ENCODE measurements around the gene FZD7. TPM values are rescaled to one million over a fixed set of nuclear protein-coding genes. Genes with fewer than 3 reads are reported as not detected.

FZD7 gene
- total RNA-seq, 4 donors from 2014 or later, result 10.1 to 23.6 (median 10.9) TPM

- no peak for DNase-seq
- no peak for TF ChIP-seq POLR2A (IDR thresholded peaks at IDR 0.05)
- TF ChIP-seq CTCF (IDR thresholded peaks at IDR 0.05), result no peak
- no peaks in the 10 kb centered on the region for H3K9me3 ChIP-seq
- no peaks in the 10 kb centered on the region for H3K36me3 ChIP-seq
- H3K4me1 ChIP-seq, result peaks cover 0 to 3% of the 10 kb centered on the region in 2 donors
- H3K4me3 ChIP-seq (replicated peaks in 1 of 3), result no peak overlapping the region
- no peaks in the 10 kb centered on the region for H3K27me3 ChIP-seq
- intact Hi-C loops (cut with DNase I), result no loop called here
- H3K27ac ChIP-seq, result no peak overlapping the region
These were observed 15.7 kb upstream of the FZD7 start for GRCh38 chr2:202017940-202018339.

DNA sequence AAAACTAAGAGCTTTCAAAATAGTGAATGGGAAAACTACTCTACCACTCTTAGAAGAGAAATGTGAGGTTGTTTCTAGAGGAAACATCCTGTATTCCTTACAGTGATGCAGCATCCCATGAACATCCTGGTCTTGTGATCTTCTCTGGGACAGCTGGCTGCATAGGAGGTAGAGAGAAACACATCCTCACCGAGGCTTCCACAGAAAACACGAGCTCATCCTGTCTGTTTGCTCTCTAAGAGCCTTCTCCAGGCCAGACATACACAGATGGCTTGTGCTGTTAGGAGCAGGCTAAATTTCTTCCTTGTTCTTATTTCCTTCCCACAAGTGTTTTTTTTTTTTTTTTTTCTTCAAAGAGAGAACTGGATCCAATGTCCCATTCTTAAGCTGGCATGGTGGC lies 14.7 kb upstream of the FZD7 start:
- H3K27ac ChIP-seq, result no peak overlapping the region
- TF ChIP-seq CTCF (IDR thresholded peaks at IDR 0.05), result no peak
- TF ChIP-seq POLR2A (IDR thresholded peaks at IDR 0.05), result no peak
- WGBS, 2 donors, result 48 to 54% methylated on average over 2 of the region's 2 CpGs

DNA sequence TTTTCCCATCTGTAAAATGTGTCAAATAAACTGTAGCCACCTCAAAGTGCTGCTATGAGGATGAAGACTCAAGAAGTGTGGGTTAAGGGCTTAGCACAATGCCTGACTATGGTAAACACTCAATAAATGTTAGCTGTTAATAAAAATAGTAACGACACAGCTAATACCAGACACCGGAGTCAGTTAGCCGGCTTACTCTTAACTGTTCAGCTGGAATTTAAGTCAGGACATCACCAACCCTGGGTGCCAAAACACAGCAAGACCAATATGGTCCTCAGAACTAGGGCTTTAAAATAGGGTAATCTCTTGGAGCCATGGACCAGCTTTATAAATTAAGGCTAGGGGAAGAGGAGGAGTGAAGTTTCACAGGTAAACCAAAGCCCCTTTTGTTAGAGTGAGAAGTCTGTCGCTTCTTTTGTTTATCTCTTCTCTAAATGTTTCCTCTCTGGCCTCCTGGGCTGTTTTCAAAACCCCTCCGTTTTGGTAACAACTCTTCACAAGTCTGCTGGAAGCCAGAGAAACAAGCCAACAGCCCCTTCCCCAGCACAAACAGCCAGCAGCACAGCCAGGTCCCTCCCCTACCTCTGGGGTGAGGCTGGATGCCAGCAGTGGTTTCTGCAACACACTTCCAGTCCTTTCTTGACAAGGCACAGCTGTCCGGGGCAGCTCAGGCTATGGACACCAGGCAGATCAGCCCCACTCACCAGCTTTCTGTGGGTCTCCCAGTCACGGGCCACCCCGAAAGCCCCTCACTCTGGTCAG lies 13.8 kb upstream of the FZD7 start:
- Histone ChIP-seq H3K27me3 (no peaks in the 10 kb centered on the region), H3K9me3 (no peaks in the 10 kb centered on the region), H3K4me3 (replicated peaks in 1 of 3) (no peak overlapping the region), H3K4me1 (peaks cover 0 to 4% of the 10 kb centered on the region in 2 donors), H3K36me3 (no peaks in the 10 kb centered on the region), H3K27ac (no peak overlapping the region)
- no peak for DNase-seq
- intact Hi-C loops (cut with DNase I), result no loop called here
- no peak for TF ChIP-seq POLR2A (IDR thresholded peaks at IDR 0.05)
- 66 to 67% methylated on average over 8 of the region's 8 CpGs for WGBS, 2 donors

More for the DNA sequence above, 14.7 kb upstream of the FZD7 start:
- peaks cover 0 to 4% of the 10 kb centered on the region in 2 donors for H3K4me1 ChIP-seq
- DNase-seq, result no peak
- no peaks in the 10 kb centered on the region for H3K27me3 ChIP-seq
- H3K36me3 ChIP-seq, result no peaks in the 10 kb centered on the region
- H3K9me3 ChIP-seq, result no peaks in the 10 kb centered on the region
- no peak overlapping the region for H3K4me3 ChIP-seq (replicated peaks in 1 of 3)
- intact Hi-C loops (cut with DNase I), result no loop called here

DNA sequence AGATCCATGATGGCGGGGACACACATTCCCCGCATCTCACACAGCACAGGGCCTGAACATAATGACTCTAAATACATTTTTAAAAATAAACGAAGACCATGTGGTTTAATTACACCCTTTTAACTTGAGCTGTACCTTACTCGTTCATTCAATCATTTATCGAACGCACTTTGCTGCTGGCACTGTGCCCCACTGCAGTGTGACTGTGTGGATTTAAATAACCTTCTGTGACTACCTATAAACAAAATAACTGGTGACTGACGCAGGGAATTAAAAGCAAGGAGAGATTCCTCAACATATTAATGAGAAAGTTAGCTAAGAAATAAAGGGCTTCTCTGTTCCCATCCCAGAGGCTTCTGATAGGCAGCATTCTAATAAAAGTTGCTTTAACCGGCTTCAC lies 10.9 kb upstream of the FZD7 start:
- no peak for DNase-seq
- 56 to 60% methylated on average over 8 of the region's 8 CpGs for WGBS, 2 donors
- no peak overlapping the region for H3K27ac ChIP-seq
- no peaks in the 10 kb centered on the region for H3K36me3 ChIP-seq
- TF ChIP-seq CTCF (IDR thresholded peaks at IDR 0.05), result no peak
- no peak for TF ChIP-seq POLR2A (IDR thresholded peaks at IDR 0.05)
- no peaks in the 10 kb centered on the region for H3K9me3 ChIP-seq
- intact Hi-C loops (cut with DNase I), result no loop called here
- no peaks in the 10 kb centered on the region for H3K27me3 ChIP-seq
- H3K4me3 ChIP-seq (replicated peaks in 1 of 3), result no peak overlapping the region
- peaks cover 0 to 4% of the 10 kb centered on the region in 2 donors for H3K4me1 ChIP-seq

DNA sequence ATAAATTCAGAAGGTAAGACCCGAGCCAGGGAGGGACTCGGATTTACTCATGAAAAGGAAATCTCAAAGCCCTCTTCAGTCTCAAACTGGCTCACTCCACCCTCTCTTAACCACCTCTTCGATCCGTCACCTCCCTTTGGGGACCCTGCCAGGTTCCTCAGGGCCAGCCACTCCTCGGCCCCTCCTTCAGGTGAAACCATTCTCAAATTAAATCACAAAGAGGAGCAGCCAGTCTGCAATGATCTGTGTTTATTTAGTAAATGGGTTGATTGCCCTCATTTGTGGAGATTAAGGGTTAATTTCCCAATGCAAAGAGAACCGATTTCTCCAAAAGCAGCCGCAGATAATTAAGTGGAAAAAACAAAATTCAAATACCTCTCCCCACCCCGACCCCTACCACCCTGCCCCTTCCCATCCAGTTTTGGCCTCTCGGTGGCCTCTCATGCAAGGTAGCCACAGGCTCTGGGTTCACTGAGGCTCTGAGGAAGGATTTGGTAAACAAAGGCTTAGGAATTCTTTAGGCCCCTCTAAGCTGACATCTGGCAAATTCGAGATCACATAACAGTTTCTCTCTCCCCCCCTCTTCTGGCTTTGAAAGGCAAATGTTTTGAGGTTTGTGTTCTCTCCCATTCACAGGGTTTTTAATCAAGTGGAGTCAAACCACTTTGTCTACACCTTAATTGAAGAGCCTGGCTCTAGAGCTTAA lies 10.3 kb upstream of the FZD7 start:
- peak; percentile 76 to 79 for DNase-seq
- WGBS, 2 donors, result 27 to 42% methylated on average over 10 of the region's 10 CpGs
- Histone ChIP-seq H3K4me1 (peaks cover 0 to 4% of the 10 kb centered on the region in 2 donors), H3K9me3 (no peaks in the 10 kb centered on the region), H3K27ac (no peak overlapping the region), H3K4me3 (replicated peaks in 1 of 3) (no peak overlapping the region), H3K36me3 (no peaks in the 10 kb centered on the region), H3K27me3 (no peaks in the 10 kb centered on the region)
- intact Hi-C loops (cut with DNase I), result no loop called here
- TF ChIP-seq POLR2A (IDR thresholded peaks at IDR 0.05) (no peak), CTCF (IDR thresholded peaks at IDR 0.05) (no peak)

All from thyroid gland (tissue), 4 donors.